Esophagus muscularis mucosa (tissue), 4 donors: ENCODE data around the gene PRR23E. TPM values are rescaled to one million over a fixed set of nuclear protein-coding genes. Genes with fewer than 3 reads are reported as not detected.

Source experiments
- DNase-seq: peaks from one replicate; pipeline ENCODE4 v3.0.0-alpha.2; 2017; ENCODE audit errors: extremely low spot score
- H3K27ac ChIP-seq, 4 donors: fragments of 200-600 bp; sonication (generic); replicated peaks in 1 of 4; 1 replicate in 3 of 4; 2 replicates in 1 of 4; pipeline ENCODE4 v1.5.1; 2016 to 2019; ENCODE audit warnings: mild to moderate bottlenecking in 1 of 4
- H3K27me3 ChIP-seq, 4 donors: fragments of 200-600 bp; sonication (generic); one replicate each; pipeline versions ENCODE4 v1.5.1 to v1.6.0; 2016 to 2019
- H3K36me3 ChIP-seq, 4 donors: fragments of 200-600 bp; sonication (generic); one replicate each; pipeline ENCODE4 v1.5.1; 2016 to 2019
- H3K4me1 ChIP-seq, 4 donors: fragments of 200-600 bp; sonication (generic); one replicate each; pipeline ENCODE4 v1.5.1; 2016 to 2019
- H3K4me3 ChIP-seq, 4 donors: fragments of 200-600 bp; sonication (generic); 1 replicate in 2 of 4; 2 replicates in 2 of 4; pipeline ENCODE4 v1.5.1; 2016 to 2019; ENCODE audit warnings: mild to moderate bottlenecking in 4 of 4, moderate library complexity in 1 of 4
- H3K9me3 ChIP-seq, 4 donors: fragments of 200-600 bp; sonication (generic); 1 replicate in 3 of 4; 2 replicates in 1 of 4; pipeline ENCODE4 v1.5.1; 2016 to 2019
- EP300 ChIP-seq: sonication (generic); formaldehyde crosslinking; IDR thresholded peaks from one replicate; pipeline ENCODE4 v1.6.1; 2017; ENCODE audit warnings: antibody characterized with exemption
- POLR2A ChIP-seq: fragments of 450-650 bp; IDR thresholded peaks from one replicate; pipeline ENCODE4 v1.6.1; 2017; ENCODE audit warnings: antibody characterized with exemption, moderate library complexity, mild to moderate bottlenecking, low read depth
- POLR2AphosphoS5 ChIP-seq, 2 donors: sonication (generic); formaldehyde crosslinking; IDR thresholded peaks; one replicate each; pipeline ENCODE4 v1.6.1; 2017; ENCODE audit warnings: antibody characterized with exemption in 2 of 2
- WGBS: methylation state at CpG from one replicate; pipeline ENCODE4 v1.1.5; 2018; 5-methylcytosine and 5-hydroxymethylcytosine counted together
- intact Hi-C: fragments of 100-400 bp; cut with DNase I; formaldehyde crosslinking; loops from one replicate; pipeline ENCODE4 v1.15.1; 2023
- total RNA-seq, 4 donors: library from RNA; depleted of rRNA; stranded (reverse); fragments of >200 nt; gene quantifications; one replicate each; pipeline versions ENCODE4 v1.1.0 to v1.2.1, GENCODE V29; 2016
- TF ChIP-seq, protein P1 (sequence below), 3 experiments: fragments of 200-600 bp in 2 of 3; fragments of 450-650 bp in 1 of 3; sonication (generic) in 2 of 3; IDR thresholded peaks; one replicate each; pipeline ENCODE4 v1.5.1; 2017 to 2019; ENCODE audit warnings: antibody characterized with exemption in 3 of 3, mild to moderate bottlenecking in 2 of 3, moderate library complexity in 1 of 3

The PRR23E gene
- total RNA-seq, 4 donors from 2014 or later, result not detected

DNA sequence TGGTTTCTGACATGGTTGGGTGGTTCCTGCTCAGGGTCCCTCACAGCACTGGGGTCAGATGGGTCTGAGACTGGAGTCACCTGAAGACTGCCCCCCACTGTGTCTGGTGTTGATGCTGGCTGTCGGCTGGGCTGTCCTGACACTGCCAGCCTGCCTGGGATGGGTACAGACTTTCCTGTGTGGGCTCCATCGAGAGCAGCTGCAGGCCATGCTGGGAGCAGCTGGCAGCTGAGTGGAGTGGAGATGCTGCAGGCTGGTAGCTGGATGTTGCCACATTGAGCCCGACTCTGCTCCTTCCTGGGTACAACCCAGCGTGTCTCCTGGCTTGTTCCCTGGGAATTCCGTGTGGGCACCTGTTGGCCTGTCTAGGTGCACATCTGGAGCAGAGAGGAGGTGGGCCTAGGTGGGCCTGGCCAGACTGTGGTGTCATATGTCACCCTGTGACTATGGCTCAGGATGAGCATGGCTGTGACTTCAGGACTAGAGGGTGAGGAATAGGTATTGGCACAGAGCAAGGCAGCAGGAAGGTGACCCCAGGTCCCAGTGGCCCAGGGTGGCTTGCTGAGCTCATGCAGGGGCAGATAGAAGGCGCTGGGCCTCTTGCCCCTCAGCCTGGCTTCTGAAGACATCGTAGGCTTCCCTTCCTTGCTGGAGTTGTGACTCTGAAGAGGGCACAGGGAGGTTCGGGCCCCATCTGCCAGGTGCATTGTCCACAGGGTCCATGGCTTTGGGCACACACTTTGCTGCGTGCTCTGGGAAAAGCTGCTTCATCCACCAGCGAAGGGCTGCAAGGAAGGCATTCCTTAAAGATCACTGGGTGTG is 40.0 kb upstream of the PRR23E start:
- Histone ChIP-seq H3K27me3 (peaks cover 0 to 22% (median 2%) of the 10 kb centered on the region in 4 donors), H3K4me1 (no peaks in the 10 kb centered on the region), H3K36me3 (no peaks in the 10 kb centered on the region), H3K27ac (no peak overlapping the region), H3K9me3 (no peaks in the 10 kb centered on the region), H3K4me3 (no peak overlapping the region)
- intact Hi-C loops, result no loop called here
- 67% methylated on average over 1 of the region's 10 CpGs for WGBS
- TF ChIP-seq, protein P1, sequence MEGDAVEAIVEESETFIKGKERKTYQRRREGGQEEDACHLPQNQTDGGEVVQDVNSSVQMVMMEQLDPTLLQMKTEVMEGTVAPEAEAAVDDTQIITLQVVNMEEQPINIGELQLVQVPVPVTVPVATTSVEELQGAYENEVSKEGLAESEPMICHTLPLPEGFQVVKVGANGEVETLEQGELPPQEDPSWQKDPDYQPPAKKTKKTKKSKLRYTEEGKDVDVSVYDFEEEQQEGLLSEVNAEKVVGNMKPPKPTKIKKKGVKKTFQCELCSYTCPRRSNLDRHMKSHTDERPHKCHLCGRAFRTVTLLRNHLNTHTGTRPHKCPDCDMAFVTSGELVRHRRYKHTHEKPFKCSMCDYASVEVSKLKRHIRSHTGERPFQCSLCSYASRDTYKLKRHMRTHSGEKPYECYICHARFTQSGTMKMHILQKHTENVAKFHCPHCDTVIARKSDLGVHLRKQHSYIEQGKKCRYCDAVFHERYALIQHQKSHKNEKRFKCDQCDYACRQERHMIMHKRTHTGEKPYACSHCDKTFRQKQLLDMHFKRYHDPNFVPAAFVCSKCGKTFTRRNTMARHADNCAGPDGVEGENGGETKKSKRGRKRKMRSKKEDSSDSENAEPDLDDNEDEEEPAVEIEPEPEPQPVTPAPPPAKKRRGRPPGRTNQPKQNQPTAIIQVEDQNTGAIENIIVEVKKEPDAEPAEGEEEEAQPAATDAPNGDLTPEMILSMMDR (IDR thresholded peaks at IDR 0.05), result no peak
- TF ChIP-seq POLR2A, result no peak
- no peak for TF ChIP-seq POLR2AphosphoS5 (IDR thresholded peaks at IDR 0.05)
- TF ChIP-seq EP300, result no peak
- no peak for DNase-seq

- TF ChIP-seq EP300, result no peak
- TF ChIP-seq, protein P1 (IDR thresholded peaks at IDR 0.05), result no peak
- TF ChIP-seq POLR2A, result no peak
- no peak for TF ChIP-seq POLR2AphosphoS5 (IDR thresholded peaks at IDR 0.05)
- H3K9me3 ChIP-seq, result no peaks in the 10 kb centered on the region
- no peak overlapping the region for H3K27ac ChIP-seq
- 75% methylated on average over 5 of the region's 5 CpGs for WGBS
- H3K27me3 ChIP-seq, result peaks cover 0 to 28% (median 2%) of the 10 kb centered on the region in 4 donors
- H3K4me3 ChIP-seq, result no peak overlapping the region
- intact Hi-C loops, result no loop called here
- H3K4me1 ChIP-seq, result no peaks in the 10 kb centered on the region
- no peaks in the 10 kb centered on the region for H3K36me3 ChIP-seq
- no peak for DNase-seq
Measured at GRCh38 chr3:127153506-127153815, 39.5 kb upstream of the PRR23E start.

DNA sequence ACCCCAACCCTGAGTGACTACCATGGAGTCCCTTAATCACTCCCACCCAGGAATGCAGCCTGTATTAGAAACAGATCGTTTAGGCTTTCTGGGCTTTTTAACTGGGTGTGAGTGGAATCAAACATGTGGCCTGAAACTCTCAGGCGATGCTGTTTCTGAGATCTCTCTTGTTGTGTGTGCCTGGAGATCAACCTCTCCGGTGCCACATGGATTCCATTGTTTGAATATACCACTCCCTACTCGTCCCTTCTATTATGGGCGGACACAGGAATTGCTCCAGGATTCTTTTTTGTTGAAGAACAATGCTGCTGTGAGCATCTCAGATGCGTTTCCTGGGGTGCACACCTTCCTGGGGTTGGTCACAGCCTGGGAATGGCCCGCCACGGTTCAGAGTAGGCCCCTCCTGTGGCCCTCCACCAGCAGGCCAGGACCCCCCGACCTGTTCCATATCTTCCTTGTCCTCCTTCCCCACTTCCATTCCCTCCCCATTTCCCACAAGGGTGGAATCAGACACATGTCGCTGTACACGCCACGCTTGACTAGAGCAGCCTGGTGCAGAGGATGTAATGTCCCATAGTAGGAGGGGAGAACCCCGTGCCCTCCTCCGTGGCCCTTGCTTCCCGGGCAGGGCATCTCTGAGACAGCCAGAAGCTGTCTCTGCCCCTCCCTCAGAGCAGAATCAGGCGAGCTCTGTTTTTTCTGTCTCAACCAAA is 36.4 kb upstream of the PRR23E start:
- intact Hi-C loops, result no loop called here
- WGBS, result 71% methylated on average over 15 of the region's 16 CpGs
- TF ChIP-seq POLR2AphosphoS5 (IDR thresholded peaks at IDR 0.05) (no peak), POLR2A (no peak), EP300 (no peak)
- TF ChIP-seq, protein P1 (IDR thresholded peaks at IDR 0.05), result no peak
- Histone ChIP-seq H3K4me3 (no peak overlapping the region), H3K27me3 (peaks cover 0 to 54% (median 2%) of the 10 kb centered on the region in 4 donors), H3K4me1 (no peaks in the 10 kb centered on the region), H3K9me3 (no peaks in the 10 kb centered on the region), H3K36me3 (no peaks in the 10 kb centered on the region), H3K27ac (no peak overlapping the region)
- no peak for DNase-seq

GRCh38 chr3:127157171-127157828 is 35.6 kb upstream of the PRR23E start:
- DNase-seq, result no peak
- no peak for TF ChIP-seq EP300
- TF ChIP-seq, protein P1 (IDR thresholded peaks at IDR 0.05), result no peak
- TF ChIP-seq POLR2AphosphoS5 (IDR thresholded peaks at IDR 0.05), result no peak
- no peak for TF ChIP-seq POLR2A
- peaks cover 0 to 58% (median 2%) of the 10 kb centered on the region in 4 donors for H3K27me3 ChIP-seq

More at GRCh38 chr3:127157171-127157828, 35.6 kb upstream of the PRR23E start:
- Histone ChIP-seq H3K4me3 (no peak overlapping the region), H3K36me3 (no peaks in the 10 kb centered on the region), H3K4me1 (no peaks in the 10 kb centered on the region), H3K9me3 (no peaks in the 10 kb centered on the region), H3K27ac (no peak overlapping the region)
- intact Hi-C loops, result no loop called here
- WGBS, result 67% methylated on average over 3 of the region's 14 CpGs
